ENCODE data around the gene ZNF714.

DNA sequence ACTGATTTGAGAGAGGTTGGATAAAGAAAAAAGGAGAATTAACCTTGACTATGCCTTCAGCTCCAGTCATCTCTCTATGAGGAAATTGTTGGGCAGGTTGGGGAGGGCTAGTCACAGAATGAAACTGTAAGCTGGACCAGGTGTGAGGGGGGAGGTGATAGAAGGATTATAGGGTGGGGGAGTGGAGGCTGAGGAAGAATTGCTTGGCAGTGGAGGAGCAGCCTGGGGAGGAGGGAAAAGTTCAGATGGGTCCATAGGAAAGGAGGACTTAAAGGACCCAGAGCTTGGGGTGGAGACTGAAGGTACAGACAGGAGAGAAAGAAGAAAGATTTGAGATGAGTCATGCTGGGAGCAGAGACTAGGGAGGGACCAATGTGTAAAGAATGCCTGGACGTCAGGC lies 51.6 kb downstream of the ZNF714 start:
- no peak for TF ChIP-seq CTCF (IDR thresholded peaks at IDR 0.05)
- no peak for TF ChIP-seq POLR2A (IDR thresholded peaks at IDR 0.05)

Measured in thyroid gland (tissue), 4 donors.